Measurements from ENCODE around the gene FAIM2. TPM values are rescaled to one million over a fixed set of nuclear protein-coding genes. Genes with fewer than 3 reads are reported as not detected.

The FAIM2 gene
- total RNA-seq, 2 experiments from 2014 or later = 0.33 to 0.50 TPM

- no peaks in the 10 kb centered on the region for H3K36me3 Mint-ChIP-seq (ENCODE audit: low read depth)
- no peaks in the 10 kb centered on the region for H3K9me3 Mint-ChIP-seq
- peak; percentile 81 for DNase-seq
- H3K4me1 Mint-ChIP-seq = peaks cover 28% of the 10 kb centered on the region
- H3K4me3 Mint-ChIP-seq = peak overlapping the region; percentile 69
- ChIA-PET POLR2A (no interaction called here), CTCF (interaction anchor here (0.6 to 4.6 kb wide), 34 partner anchors 8 to 579 kb away, joined by 3 to 42 read pairs (median 4); partner anchors contain the start of genes COX14, RACGAP1, SPATS2 and TMBIM6)
- peak overlapping the region; percentile 89 for H3K27ac Mint-ChIP-seq
- peaks cover 2% of the 10 kb centered on the region for H3K27me3 Mint-ChIP-seq
Measured at GRCh38 chr12:49945394-49946080, 41.8 kb upstream of the FAIM2 start.

GRCh38 chr12:49944718-49945117 lies 41.0 kb upstream of the FAIM2 start:
- Mint-ChIP-seq H3K27me3 (peaks cover under 1% of the 10 kb centered on the region), H3K4me1 (peaks cover 28% of the 10 kb centered on the region), H3K36me3 (ENCODE audit: low read depth) (no peaks in the 10 kb centered on the region), H3K27ac (no peak overlapping the region), H3K4me3 (no peak overlapping the region), H3K9me3 (no peaks in the 10 kb centered on the region)
- ChIA-PET CTCF (interaction anchor here (0.9 to 4.6 kb wide), 10 partner anchors 12 to 203 kb away, joined by 3 to 42 read pairs (median 6); partner anchors contain the start of genes COX14 and TMBIM6), POLR2A (no interaction called here)
- DNase-seq = no peak

- Mint-ChIP-seq H3K9me3 (no peaks in the 10 kb centered on the region), H3K27me3 (no peaks in the 10 kb centered on the region), H3K27ac (no peak overlapping the region), H3K4me3 (no peak overlapping the region), H3K36me3 (ENCODE audit: low read depth) (no peaks in the 10 kb centered on the region), H3K4me1 (peaks cover 28% of the 10 kb centered on the region)
- DNase-seq = no peak
- ChIA-PET CTCF (interaction anchor here (3.4 kb wide), 1 partner anchor 23 kb away, joined by 13 read pairs; no protein-coding TSS in a partner anchor), POLR2A (no interaction called here)
Measured at GRCh38 chr12:49944046-49944445, 40.3 kb upstream of the FAIM2 start.

- ChIA-PET POLR2A (no interaction called here), CTCF (interaction anchor here (3.4 kb wide), 1 partner anchor 23 kb away, joined by 13 read pairs; no protein-coding TSS in a partner anchor)
- peaks cover 28% of the 10 kb centered on the region for H3K4me1 Mint-ChIP-seq
- no peak overlapping the region for H3K27ac Mint-ChIP-seq
- H3K36me3 Mint-ChIP-seq (ENCODE audit: low read depth) = no peaks in the 10 kb centered on the region
- H3K9me3 Mint-ChIP-seq = no peaks in the 10 kb centered on the region
- DNase-seq = no peak
- H3K27me3 Mint-ChIP-seq = no peaks in the 10 kb centered on the region
- H3K4me3 Mint-ChIP-seq = no peak overlapping the region
Measured at GRCh38 chr12:49943625-49943960, 39.9 kb upstream of the FAIM2 start.

GRCh38 chr12:49942921-49943624 lies 39.4 kb upstream of the FAIM2 start:
- Mint-ChIP-seq H3K27me3 (no peaks in the 10 kb centered on the region), H3K9me3 (no peaks in the 10 kb centered on the region), H3K27ac (peak overlapping the region; percentile 50), H3K4me1 (peaks cover 28% of the 10 kb centered on the region), H3K36me3 (ENCODE audit: low read depth) (no peaks in the 10 kb centered on the region), H3K4me3 (no peak overlapping the region)
- DNase-seq = peak; percentile 20
- ChIA-PET POLR2A (no interaction called here), CTCF (interaction anchor here (0.5 to 3.4 kb wide), 3 partner anchors 11 to 708 kb away, joined by 3 to 13 read pairs (median 3); no protein-coding TSS in a partner anchor)

- Mint-ChIP-seq H3K27me3 (no peaks in the 10 kb centered on the region), H3K4me1 (peaks cover 28% of the 10 kb centered on the region), H3K27ac (peak overlapping the region; percentile 50), H3K4me3 (no peak overlapping the region), H3K9me3 (no peaks in the 10 kb centered on the region), H3K36me3 (ENCODE audit: low read depth) (no peaks in the 10 kb centered on the region)
- POLR2A ChIA-PET = no interaction called here
- DNase-seq = no peak
- CTCF ChIA-PET = interaction anchor here (0.5 to 3.4 kb wide), 4 partner anchors 10 to 707 kb away, joined by 3 to 13 read pairs (median 3); no protein-coding TSS in a partner anchor
Measured at GRCh38 chr12:49942512-49942893, 38.8 kb upstream of the FAIM2 start.

- POLR2A ChIA-PET = no interaction called here
- DNase-seq = no peak
- CTCF ChIA-PET = interaction anchor here (0.7 to 3.4 kb wide), 3 partner anchors 10 to 225 kb away, joined by 3 to 13 read pairs (median 3); no protein-coding TSS in a partner anchor
Measured at GRCh38 chr12:49941556-49942511, 38.1 kb upstream of the FAIM2 start.

GRCh38 chr12:49939707-49940106 lies 36.0 kb upstream of the FAIM2 start:
- no peaks in the 10 kb centered on the region for H3K36me3 Mint-ChIP-seq (ENCODE audit: low read depth)
- no peaks in the 10 kb centered on the region for H3K9me3 Mint-ChIP-seq
- H3K4me3 Mint-ChIP-seq = no peak overlapping the region
- H3K4me1 Mint-ChIP-seq = peaks cover 14% of the 10 kb centered on the region
- no peak for DNase-seq
- H3K27me3 Mint-ChIP-seq = no peaks in the 10 kb centered on the region
- no peak overlapping the region for H3K27ac Mint-ChIP-seq
- ChIA-PET CTCF (interaction anchor here (0.7 to 1.7 kb wide), 4 partner anchors 10 to 56 kb away, joined by 3 to 6 read pairs (median 3); no protein-coding TSS in a partner anchor), POLR2A (no interaction called here)

More at GRCh38 chr12:49941556-49942511, 38.1 kb upstream of the FAIM2 start:
- Mint-ChIP-seq H3K27me3 (no peaks in the 10 kb centered on the region), H3K9me3 (no peaks in the 10 kb centered on the region), H3K36me3 (ENCODE audit: low read depth) (no peaks in the 10 kb centered on the region), H3K4me1 (peaks cover 28% of the 10 kb centered on the region), H3K27ac (no peak overlapping the region), H3K4me3 (no peak overlapping the region)

GRCh38 chr12:49939307-49939706 lies 35.6 kb upstream of the FAIM2 start:
- DNase-seq = no peak
- H3K36me3 Mint-ChIP-seq (ENCODE audit: low read depth) = no peaks in the 10 kb centered on the region
- ChIA-PET CTCF (interaction anchor here (0.6 to 1.7 kb wide), 5 partner anchors 9 to 542 kb away, joined by 3 to 6 read pairs (median 3); no protein-coding TSS in a partner anchor), POLR2A (no interaction called here)
- H3K9me3 Mint-ChIP-seq = no peaks in the 10 kb centered on the region
- peaks cover 3% of the 10 kb centered on the region for H3K27me3 Mint-ChIP-seq
- peaks cover 12% of the 10 kb centered on the region for H3K4me1 Mint-ChIP-seq
- no peak overlapping the region for H3K4me3 Mint-ChIP-seq
- no peak overlapping the region for H3K27ac Mint-ChIP-seq

GRCh38 chr12:49937639-49938300 lies 34.1 kb upstream of the FAIM2 start:
- POLR2A ChIA-PET = no interaction called here
- Mint-ChIP-seq H3K4me3 (no peak overlapping the region), H3K4me1 (peaks cover 6% of the 10 kb centered on the region), H3K27me3 (peaks cover 3% of the 10 kb centered on the region), H3K36me3 (ENCODE audit: low read depth) (no peaks in the 10 kb centered on the region), H3K9me3 (no peaks in the 10 kb centered on the region), H3K27ac (no peak overlapping the region)
- CTCF ChIA-PET = no interaction called here
- DNase-seq = no peak

- no peak overlapping the region for H3K4me3 Mint-ChIP-seq
- H3K27me3 Mint-ChIP-seq = peaks cover 3% of the 10 kb centered on the region
- no peaks in the 10 kb centered on the region for H3K36me3 Mint-ChIP-seq (ENCODE audit: low read depth)
- CTCF ChIA-PET = interaction anchor here (0.5 to 1.7 kb wide), 2 partner anchors 9 to 189 kb away, joined by 4 read pairs; no protein-coding TSS in a partner anchor
- no peaks in the 10 kb centered on the region for H3K9me3 Mint-ChIP-seq
- POLR2A ChIA-PET = no interaction called here
- no peak overlapping the region for H3K27ac Mint-ChIP-seq
- H3K4me1 Mint-ChIP-seq = peaks cover under 1% of the 10 kb centered on the region
- no peak for DNase-seq
Measured at GRCh38 chr12:49936925-49937324, 33.2 kb upstream of the FAIM2 start.

- H3K4me3 Mint-ChIP-seq = no peak overlapping the region
- CTCF ChIA-PET = interaction anchor here (5.6 kb wide), 1 partner anchor 11 kb away, joined by 25 read pairs; no protein-coding TSS in a partner anchor
- POLR2A ChIA-PET = no interaction called here
Measured at GRCh38 chr12:49934505-49934904, 30.8 kb upstream of the FAIM2 start.

More at GRCh38 chr12:49934505-49934904, 30.8 kb upstream of the FAIM2 start:
- Mint-ChIP-seq H3K4me1 (no peaks in the 10 kb centered on the region), H3K9me3 (no peaks in the 10 kb centered on the region), H3K36me3 (ENCODE audit: low read depth) (no peaks in the 10 kb centered on the region), H3K27ac (no peak overlapping the region), H3K27me3 (peaks cover 4% of the 10 kb centered on the region)
- DNase-seq = no peak

All from activated CD4-positive, alpha-beta T cell treated with anti-CD3 and anti-CD28 coated beads, Interleukin-2, amount 10 ng/mL, durations not matched to agents 7 days and 5 days (primary cell).